GM13977 (cell line): ENCODE results near the gene GABPA.
A peak's percentile ranks its signal among the peaks of the same experiment; 100 is the strongest.

Experiments used
- DNase-seq: peaks from one replicate; pipeline ENCODE4 v3.0.0; 2012; ENCODE audit warnings: low spot score
- in situ Hi-C: fragments of 300-500 bp; cut with MboI; formaldehyde crosslinking; loops from one replicate; pipeline ENCODE4 v1.12.0; 2022; ENCODE audit warnings: low sequenced_read_pairs, low pct_unique_long_range_greater_than_20kb, mixed read lengths, inconsistent platforms; ENCODE audit not compliant: unreplicated experiment
- TF ChIP-seq, protein P1 (sequence below): IDR thresholded peaks from 2 replicates; pipeline ENCODE4 v1.5.1; 2012; ENCODE audit warnings: mild to moderate bottlenecking, control low read depth; ENCODE audit not compliant: insufficient read depth; ENCODE audit errors: extremely low read depth, missing control alignments

The GABPA gene

DNA sequence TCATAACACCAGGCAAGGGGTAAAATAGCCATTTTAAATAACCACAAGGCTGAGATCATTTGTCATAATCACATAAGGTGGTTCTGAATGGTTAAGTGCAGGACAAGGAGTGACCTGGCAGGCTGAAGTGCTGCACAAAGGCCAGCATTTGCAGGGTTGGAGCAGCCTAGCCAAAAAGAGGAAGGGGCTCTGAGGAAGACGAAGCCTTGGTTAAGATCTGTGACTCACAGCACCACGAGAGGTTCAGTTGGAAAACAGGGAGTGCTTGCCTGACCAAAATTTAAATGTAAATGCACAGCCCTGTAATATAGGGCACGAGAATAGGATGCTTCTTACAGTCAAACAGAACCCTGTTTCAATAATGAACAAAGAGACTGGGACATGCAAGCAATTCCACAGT lies 12.1 kb upstream of the GABPA start:
- in situ Hi-C loops, result loop anchor here (10.0 kb wide), 1 partner anchor 118 kb away; the partner anchor contains the start of gene MRPL39
- TF ChIP-seq, protein P1, sequence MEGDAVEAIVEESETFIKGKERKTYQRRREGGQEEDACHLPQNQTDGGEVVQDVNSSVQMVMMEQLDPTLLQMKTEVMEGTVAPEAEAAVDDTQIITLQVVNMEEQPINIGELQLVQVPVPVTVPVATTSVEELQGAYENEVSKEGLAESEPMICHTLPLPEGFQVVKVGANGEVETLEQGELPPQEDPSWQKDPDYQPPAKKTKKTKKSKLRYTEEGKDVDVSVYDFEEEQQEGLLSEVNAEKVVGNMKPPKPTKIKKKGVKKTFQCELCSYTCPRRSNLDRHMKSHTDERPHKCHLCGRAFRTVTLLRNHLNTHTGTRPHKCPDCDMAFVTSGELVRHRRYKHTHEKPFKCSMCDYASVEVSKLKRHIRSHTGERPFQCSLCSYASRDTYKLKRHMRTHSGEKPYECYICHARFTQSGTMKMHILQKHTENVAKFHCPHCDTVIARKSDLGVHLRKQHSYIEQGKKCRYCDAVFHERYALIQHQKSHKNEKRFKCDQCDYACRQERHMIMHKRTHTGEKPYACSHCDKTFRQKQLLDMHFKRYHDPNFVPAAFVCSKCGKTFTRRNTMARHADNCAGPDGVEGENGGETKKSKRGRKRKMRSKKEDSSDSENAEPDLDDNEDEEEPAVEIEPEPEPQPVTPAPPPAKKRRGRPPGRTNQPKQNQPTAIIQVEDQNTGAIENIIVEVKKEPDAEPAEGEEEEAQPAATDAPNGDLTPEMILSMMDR, result no peak
- DNase-seq, result no peak

DNA sequence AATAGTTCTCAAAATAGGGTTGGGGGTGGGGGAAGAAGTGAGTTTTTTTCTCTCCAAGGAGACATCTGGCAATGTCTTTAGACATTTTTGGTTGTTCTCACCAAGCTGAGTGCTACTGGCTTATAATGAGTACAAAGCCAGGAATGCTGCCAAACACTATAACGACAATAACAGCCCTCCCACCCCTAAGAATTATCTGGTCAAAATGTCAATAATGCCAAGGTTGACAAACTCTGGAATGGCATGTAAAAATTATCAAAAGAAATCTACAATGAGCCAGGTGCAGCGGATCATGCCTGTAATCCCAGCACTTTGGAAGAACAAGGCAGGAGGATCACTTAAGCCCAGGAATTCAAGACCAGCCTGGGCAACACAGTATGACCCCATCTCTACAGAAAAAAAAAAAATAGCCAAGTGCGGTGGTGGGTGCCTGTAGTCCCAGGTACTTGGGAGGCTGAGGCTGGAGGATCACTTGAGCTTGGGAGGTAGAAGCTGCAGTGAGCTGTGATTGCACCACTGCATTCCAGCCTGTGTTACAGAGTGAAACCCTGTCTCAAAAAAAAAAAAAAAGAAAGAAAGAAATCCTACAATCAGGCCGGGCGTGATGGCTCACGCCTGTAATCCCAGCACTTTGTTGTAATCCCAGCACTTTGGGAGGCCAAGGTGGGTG lies 2.5 kb upstream of the GABPA start:
- in situ Hi-C loops, result no loop called here
- TF ChIP-seq, protein P1, result no peak
- no peak for DNase-seq

DNA sequence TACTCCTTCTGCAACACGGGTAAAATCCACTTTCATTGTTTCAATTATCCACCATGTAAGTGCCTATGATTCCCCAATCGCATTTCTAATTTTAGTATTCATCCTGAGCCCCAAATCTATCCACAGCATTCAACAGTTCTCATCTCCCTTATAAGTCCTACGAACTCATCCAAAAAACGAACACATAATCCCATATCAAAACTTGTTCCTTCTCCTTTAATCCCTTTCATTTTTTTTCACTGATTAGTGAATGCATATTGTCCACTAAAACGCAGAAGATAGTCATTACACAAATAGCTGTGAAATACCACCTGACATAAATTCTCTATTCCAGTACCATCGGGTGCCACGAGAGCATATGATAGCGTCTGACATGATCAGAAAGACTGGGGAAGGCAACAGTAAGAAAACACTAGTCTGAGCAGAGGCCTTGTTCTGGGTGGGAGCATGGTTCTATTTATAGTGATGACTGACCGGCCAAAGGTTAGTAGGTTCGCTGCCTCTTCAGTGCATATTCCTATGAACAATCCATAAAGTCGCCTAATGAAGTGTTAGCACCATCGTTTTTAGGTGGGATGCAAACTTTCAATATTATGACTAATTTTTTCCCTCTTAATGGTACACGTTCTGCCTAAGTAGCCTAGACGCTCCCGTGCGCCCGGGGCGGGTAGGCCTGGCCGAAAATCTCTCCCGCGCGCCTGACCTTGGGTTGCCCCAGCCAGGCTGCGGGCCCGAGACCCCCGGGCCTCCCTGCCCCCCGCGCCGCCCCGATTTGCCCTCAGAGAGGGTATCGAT lies 716 bp upstream of the GABPA start:
- peak; percentile 19 for DNase-seq
- in situ Hi-C loops, result no loop called here
- TF ChIP-seq, protein P1, result no peak

DNA sequence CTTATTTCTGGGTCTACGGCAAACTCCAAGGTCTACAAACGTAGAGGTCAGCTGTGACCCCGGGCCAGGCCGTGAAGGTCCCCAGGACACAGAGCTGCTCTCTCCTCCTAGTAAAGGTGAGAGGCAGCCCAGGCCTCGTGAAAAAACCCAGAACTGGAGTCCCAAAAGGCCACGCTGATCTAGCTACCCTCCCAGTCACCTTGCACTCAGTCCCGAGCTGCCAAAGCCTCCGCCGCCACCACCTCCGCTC lies 193 bp upstream of the GABPA start:
- in situ Hi-C loops, result no loop called here
- DNase-seq, result no peak
- TF ChIP-seq, protein P1, result no peak

DNA sequence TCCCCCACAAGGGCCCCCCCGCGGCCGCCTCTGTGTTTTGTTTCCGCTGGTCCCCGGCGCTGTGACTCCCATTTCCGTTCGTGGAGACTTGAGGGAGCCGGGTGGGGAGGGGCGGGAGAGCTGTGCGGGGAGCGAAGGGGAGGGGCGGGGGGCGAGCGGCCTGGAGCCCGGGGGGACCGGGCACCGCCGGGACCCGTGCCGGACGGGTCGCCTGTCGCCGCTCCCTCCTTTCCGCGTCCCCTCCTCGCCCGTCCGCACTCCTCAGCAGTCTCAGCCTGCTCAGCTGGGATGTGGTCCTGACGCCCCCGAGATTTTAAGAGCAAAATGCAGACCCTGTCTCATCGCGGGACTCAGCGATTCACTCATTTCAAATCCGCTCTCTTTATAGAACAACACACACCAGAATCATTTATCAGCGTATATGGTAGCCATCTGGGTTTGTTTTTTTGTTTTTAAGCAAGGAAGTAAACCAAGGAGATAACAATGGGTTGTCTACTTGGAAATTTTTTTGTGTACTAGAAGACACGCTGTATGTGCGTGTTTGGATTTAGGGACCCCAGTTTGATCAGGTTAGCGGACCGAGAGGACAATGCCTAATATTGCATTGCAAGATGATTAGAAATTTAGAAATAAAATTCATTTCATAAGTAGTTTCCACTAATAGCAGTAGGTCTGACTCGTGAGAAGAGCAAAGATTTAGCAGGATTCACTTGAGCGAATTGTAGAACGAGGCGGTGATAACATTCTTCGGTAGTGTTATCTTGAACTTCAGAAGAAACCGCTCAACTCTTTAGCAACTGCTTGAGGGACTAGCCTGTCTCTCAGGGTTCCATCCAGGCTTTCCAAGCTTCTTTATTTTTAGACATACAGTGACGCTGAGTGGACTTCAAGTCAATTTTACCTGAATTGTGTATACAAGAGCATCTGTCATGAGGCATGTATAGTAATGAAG lies 1.1 kb downstream of the GABPA start:
- peak; percentile 71 for DNase-seq
- in situ Hi-C loops, result no loop called here

DNA sequence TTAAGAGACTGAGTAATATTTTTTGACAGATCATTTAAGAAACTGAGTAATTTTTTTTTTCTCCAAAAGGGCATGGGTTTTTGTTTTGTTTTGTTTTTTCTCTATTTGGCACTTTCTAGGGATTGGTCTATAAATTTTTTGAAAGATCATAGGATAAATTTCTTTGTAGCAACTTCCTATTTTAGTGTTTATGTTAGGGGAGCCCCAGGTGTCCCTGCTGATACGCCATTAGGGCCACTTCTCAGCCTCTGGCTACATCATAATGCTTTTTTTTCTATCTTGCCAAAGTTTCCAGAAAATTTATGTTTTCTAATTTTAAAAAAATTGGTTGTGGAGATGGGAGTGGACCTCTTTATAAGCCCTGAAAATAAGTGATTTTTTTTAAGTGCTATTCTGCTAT lies 2.6 kb downstream of the GABPA start:
- in situ Hi-C loops, result no loop called here
- no peak for DNase-seq
- TF ChIP-seq, protein P1, result no peak

More for the DNA sequence above, 1.1 kb downstream of the GABPA start:
- TF ChIP-seq, protein P1, result no peak
